ENCODE measurements around the gene KIRREL3.

KIRREL3 gene

DNA sequence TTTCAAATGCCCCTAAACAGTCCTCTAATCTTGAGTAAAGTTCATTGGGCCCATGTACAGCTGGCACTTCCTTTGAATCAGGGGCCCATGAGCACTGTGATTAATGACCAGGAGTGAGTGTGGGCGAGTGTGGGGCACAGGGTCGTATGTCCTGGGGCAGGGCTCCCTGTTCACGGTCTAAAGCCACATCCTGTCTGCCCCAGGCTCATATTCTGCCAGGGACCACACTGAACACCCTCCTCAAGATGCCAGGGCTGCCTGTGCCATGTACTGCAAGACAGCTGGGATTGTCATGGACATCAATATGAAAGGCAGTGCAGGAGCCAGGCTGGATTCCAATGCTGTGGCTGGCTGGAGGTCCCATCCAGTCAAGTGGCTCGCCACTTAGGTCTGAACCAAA lies 130.5 kb downstream of the KIRREL3 start:
- no peak for DNase-seq (ENCODE audit: low read depth)

DNA sequence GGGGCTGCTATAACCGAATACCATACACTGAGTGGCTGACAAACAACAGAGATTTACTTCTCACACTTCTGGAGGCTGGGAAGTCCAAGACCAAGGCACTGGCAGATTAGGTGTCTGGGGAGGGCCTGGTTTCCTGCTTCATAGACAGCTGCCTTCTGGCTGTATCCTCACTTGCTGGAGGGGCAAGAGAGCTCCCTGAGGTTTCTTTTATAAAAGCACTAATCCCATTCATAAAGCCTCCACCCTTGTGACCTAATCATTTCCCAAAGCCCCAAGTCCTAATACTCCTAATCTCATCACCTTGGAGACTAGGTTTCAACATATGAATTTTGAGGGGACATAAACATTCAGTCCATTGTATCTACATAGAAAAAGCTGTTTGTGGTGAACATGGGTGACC lies 131.8 kb downstream of the KIRREL3 start:
- no peak for DNase-seq (ENCODE audit: low read depth)

DNA sequence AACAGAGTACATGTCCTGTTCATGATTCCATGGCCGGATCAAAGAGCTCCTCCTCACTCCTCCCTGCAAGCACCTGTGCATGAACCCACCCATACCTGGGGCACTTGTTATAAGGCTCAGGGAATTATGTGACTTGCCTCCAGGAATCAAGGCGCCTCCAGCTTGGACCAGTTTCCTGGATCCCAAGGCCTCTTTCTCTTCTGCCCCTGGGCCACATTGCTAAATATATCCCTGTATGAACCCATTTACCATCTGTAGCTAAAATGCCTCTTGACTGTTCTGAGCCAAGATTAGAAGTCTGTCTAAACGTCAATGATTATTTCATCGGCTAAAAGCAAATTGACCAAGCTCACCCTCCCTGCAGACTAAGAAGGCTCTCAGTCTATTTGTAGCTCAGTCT lies 135.6 kb downstream of the KIRREL3 start:
- no peak for DNase-seq (ENCODE audit: low read depth)

DNA sequence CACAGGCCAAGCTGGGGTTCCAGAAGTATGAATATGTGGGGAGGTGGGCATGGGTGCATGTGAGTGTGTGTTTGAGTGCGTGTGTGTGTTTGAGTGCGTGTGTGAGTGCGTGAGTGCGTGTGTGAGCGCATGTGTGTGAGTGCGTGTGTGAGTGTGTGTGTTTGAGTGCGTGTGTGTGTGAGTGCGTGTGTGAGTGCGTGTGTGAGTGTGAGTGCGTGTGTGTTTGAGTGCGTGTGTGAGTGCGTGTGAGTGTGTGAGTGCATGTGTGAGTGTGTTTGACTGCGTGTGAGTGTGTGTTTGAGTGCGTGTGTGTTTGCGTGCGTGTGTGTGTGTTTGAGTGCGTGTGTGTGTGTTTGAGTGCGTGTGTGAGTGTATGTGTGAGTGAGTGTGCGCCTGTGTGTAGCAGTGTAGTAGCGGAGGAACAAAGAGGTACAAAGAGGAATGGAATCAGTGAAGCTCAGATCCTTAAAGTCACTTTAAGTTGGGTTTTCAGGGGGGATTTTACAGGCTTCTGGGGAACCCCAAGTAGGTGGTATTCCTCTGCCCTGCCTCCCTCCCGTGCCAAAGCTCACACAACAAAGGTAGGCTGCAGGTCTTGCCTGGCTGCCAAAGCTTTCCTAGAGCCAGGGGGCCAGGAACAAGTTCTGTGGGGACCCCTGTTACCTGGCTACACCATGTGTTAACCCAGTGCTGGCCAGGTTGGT lies 137.1 kb downstream of the KIRREL3 start:
- no peak for DNase-seq (ENCODE audit: low read depth)

DNA sequence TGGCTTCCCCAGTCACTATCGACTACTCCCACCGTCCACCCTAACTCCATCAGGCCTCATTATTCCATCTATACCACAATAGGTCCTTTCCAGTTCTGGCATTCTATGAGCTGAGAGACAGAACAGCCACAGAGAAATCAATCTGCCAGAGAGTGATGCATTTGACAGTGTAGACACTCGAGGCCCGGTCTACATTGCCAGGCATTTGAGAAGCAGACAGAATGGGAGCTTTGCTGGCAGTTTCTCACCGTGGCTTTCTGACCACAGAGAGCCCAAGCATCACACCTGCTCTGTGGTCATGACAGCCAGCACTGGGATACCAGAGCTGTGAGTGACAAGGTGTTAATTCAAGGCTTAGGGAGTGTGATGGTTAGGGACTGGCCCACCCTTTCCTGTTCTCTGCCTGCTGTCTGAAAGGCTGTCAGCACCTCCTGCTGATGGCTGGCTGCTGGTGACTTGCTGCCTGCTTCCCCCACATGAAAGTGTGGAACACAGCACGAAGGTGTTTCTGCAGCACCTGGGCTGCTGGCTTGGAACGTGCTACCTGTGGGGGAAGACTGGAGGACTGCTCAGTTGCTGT lies 137.8 kb downstream of the KIRREL3 start:
- no peak for DNase-seq (ENCODE audit: low read depth)

DNA sequence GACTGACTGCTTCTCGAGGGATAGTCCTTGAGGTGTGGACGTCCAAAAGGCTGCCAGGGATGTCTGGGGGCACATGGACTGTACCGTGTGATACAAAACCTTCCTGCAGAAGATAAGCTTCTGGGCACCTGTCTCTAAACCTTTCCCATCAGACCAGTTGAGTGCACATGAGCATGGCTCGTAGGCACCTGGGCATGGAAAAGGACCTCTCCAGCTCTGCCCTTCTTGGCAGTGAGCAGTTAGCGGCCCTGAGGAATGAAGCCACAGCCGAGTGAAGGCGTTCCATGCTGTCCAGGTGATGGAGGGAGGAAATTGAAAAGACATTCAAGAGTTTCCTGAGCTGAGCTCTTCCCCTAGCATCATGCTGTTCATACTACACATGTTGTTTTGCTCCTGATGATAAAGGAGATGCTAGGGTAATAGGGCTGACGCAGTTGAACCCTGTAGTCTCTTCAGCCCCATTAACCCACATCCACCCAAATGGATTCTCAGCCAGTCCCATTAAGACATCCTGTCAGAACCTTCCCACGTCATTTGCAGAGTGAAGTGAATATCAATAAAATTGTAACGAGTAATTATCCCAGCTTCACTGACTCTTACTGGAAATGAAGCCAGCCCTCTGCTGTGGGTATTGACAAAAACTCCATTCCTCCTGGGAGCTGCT lies 138.6 kb downstream of the KIRREL3 start:
- DNase-seq (ENCODE audit: low read depth) = no peak

DNA sequence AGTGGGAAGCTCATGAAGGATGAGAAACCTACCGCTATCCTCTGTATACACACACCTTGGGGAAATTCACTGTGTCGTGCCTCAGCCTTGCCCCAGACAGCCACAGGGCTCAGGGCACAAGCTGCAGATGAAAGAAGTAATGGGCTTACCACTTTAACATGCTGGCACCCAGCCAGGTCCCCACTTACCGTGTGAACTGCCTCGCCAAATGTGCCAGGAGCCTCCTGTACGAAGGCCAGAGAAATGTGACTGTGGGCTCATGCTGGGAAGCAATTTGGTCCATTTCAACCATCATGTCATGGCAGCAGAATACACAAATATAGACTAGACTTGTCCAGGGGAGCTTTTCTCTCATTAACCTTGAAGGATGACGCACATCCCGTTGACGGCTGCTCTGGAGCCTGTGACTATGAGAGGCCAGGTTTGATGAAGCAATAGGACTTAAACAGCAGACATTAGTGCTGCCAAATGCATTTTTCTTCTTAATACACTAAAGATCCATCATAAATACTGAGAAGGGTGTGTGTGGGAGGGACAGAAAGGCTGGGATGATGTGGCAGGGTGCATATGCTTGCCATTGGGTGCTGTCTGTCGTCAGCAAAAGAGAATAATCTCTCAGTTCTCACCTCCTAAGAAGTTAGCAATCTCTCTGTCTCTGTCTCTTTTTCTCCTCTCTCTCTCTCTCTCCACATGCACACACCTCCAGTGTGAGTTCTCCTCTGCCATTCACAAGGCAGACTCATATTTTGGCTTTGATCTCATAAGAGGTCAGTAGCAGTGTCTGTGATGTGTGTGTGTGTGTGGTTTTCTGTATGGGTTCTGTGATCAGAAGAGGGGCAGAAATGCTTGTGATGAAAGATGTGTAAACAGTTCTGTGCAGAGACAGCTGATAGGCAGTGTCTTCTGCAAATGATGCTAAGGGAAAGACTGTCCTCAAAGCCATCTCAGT lies 142.4 kb downstream of the KIRREL3 start:
- DNase-seq (ENCODE audit: low read depth) = no peak

DNA sequence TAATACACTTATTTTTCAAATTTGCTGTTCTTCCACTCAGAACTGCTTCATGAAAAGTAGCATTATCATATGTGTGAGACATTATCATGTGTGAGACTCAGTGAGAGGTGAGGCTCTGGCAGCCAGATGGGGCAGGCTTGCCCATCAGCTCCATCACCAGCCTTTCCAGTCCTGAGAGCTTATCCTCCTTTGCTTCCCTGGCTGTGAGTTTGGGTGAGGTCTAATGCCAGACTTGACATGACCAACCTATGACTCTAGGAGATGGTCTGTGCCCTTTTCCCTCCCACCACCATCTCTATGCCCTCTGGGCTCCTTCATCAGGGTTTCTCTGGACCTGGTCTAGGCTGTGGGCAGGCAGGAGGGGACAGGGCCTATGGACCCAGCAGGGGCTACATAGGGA lies 145.0 kb downstream of the KIRREL3 start:
- no peak for DNase-seq (ENCODE audit: low read depth)

DNA sequence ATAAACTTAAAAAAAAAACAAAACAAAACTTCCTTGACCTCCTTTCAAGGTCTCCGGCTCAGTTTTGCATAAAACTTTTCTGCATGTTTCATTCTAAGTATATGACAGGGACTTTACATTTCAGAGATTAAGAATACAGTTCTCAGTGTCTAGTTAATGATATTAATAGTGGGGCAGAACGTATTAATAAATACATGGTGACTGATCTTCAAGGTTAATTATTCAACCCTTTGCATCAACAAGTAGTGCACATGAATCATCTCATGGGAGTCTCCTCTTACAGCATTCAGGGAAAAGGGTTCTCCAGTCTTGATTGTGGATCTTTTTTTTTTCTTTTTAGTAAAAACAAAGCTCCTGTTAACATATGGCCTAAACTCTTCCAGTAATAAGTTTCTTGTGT lies 146.8 kb downstream of the KIRREL3 start:
- DNase-seq (ENCODE audit: low read depth) = no peak

DNA sequence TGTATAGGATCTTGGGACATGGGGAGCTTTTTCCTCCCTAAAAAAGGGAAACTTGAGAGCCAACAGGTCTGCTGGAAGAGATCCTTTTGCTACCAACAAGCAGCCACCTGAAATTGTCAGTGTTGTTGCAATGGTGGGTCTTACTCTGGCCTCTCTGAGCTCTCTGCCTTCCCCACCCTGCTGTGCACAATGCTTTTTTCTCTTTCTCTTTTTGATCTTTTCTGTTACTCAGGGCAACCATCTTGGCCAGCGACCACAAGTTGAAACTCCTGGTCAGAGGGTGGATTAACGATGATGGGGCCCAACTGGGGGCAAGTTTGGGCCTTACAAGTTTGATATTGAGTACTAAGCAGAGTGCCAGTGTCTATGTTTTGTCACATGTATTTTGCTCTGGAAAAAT lies 155.8 kb downstream of the KIRREL3 start:
- no peak for DNase-seq (ENCODE audit: low read depth)

DNA sequence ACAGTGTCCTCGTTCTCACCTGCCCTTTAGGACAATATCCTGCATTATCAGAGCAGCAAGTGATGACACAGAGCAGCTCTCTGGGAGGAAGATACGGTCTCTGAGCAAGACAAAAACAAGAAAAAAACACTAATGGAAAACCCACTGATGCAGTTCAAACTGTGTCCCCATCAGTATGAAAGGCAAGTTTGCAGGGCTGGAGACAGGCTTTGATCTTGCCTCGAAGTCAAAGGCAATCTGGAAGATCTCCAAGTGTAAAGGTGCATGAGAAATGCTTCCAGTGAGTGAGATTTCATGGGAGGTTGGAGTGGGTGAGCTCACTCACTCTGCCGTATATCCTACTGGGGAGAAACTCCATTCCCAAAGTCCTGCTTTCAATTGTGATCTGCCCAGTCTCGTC lies 157.5 kb downstream of the KIRREL3 start:
- DNase-seq (ENCODE audit: low read depth) = no peak

DNA sequence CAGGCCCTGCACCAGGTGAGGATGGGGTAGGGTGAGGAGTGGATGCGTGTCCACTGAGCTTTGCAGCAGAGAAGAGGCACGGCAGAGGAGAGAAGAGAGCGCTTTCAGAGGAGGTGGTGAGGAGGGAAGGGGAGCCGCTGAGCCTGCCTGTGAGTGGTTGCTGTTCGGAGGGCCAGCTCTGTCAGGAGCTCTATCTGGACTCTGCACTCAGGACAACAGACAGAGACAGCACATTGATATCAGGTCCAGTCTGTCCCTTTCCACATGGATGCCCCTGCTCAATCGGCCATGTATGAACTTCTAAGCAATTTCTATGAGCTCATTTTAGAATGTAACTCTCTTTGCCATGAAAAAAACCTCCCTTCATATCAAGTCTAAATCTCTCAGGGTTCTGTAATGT lies 158.6 kb downstream of the KIRREL3 start:
- DNase-seq (ENCODE audit: low read depth) = no peak

DNA sequence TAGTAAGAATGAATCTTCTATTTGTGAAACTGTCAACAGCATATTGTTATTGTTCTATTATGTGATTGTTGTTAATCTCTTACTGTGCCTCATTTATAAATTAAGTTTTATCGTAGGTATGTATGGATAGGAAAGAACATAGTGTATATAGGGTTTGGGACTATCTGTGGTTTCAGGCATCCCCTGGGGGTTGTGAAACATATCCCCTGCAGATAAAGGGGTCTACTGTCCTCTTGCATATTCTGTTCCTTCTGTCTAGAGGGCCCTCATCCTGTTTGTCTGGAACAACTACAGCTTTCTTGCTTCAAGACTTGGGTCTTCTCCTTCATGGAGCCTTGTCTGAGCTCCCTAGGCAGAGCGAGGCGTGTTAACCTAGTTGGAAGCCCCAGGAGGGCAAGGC lies 159.6 kb downstream of the KIRREL3 start:
- no peak for DNase-seq (ENCODE audit: low read depth)

DNA sequence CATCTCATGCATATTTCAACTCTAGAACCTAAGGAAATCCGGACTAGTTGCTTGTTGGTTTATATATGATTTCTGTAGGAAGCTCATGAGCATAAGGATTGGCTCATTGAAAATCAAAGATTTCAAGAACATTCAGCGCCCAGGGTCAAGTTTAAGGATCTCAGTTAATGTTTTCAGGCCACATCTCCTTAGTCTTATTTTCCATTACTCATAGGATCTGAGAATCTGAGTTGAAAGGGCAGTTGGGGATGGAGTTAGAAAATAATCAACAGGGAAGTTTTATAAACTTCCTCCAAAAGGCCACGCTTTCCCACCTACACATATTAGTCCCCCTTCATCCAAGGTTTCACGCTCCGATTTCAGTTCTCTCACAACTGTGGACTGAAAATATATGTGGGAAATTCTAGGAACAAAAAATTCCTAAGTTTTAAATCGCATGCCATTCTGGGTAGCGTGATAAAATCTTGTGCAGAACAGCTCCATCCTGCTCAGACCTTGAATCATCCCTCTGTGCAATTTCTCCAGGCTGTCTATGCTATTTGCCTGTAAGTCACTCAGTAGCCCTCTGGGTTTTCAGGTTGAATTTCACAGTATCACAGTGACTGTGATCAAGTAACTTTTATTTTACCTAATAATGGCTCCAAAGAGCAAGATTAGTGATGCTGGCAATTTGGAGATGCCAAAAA lies 160.2 kb downstream of the KIRREL3 start:
- no peak for DNase-seq (ENCODE audit: low read depth)

DNA sequence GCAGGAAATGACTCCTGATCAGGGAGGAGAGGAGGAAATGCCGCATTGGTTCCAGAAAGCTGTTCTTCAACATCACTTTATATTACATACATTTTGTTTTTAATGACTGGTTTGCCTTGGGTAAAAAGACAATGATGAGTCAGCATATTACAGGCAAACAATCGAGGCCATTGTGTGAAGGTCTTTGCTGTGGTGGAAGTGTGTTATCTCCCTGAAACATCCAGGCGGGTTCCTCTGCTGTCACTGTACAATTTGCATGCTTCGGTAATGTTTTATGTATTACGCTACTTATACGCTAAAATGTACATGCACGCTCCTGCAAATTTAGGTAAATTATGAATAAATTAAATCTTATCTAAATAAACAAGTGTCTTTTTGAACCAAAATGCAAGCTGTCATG lies 161.1 kb downstream of the KIRREL3 start:
- no peak for DNase-seq (ENCODE audit: low read depth)

DNA sequence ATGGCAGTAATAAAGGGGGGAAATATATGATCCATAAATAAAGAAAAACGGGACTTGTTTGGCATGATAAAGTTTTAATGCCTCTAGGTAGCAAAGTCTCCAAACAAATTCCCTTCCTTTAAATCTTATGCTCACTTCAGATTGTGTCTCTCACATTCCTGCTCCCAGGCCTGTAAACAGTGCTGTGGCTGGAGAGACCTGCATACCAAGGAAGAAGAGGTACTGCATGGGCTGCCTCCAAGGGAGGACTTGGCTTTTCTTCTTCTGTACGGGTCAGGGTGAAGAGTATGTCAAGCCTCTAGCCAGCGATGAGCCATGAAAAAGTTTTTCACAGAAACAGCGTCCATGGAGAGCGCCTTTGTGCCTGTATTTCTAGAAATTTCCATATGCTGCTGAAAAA lies 161.8 kb downstream of the KIRREL3 start:
- DNase-seq (ENCODE audit: low read depth) = no peak

DNA sequence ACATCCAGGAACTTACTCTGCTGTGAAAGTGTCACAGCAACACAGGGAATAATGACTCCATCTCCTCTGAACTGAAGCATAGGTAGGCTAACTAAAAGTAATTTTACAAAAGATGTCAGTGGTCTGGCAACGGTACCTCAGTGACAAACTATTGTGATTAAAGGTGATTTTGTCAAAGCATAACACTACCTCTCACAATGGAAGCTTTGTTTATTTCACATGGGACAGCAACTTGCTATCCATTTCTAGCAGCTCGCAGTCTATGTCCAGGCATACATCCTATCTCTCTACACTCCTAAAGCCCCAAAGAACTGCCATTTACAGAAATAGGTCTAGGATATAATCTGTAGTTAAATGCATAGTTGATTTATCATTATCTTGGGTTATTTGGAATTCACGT lies 163.0 kb downstream of the KIRREL3 start:
- no peak for DNase-seq (ENCODE audit: low read depth)

DNA sequence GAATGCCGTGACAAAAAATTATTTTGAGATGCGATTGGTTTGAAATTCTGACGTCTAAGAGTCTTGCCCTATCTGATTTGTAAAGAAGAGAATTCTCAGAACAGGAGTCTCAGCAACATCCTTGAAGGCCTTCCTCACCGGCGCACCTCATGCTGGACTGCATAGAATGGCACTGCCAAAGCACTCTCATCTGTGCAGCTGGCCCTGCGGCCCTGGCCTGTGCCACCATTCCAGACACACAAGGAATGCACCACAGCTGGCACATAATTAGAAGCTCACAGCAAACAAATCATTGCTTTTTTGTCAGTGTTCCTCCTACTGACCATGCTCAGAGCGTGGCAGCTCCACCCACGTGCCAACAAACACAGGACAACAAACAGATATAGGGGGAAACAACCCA lies 166.0 kb downstream of the KIRREL3 start:
- DNase-seq (ENCODE audit: low read depth) = no peak

DNA sequence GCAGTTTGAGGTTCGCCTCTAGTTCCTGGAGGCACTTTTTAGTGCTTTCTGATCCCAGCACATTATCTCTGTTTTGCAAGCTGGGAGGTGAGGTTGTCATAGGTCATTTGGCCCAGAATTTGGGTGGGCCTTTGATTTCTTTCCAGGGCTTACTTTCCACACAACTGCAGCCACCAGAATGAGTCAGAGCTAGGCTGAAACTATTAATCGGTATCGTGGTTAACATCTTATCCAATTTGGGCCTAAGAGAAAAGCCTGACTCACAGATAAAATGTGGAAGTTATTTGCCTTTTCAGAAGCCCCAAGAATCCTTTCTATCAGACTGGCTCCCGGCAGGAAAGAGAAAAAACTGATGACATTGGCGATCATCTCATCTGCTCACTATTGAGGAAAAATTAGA lies 166.4 kb downstream of the KIRREL3 start:
- no peak for DNase-seq (ENCODE audit: low read depth)

DNA sequence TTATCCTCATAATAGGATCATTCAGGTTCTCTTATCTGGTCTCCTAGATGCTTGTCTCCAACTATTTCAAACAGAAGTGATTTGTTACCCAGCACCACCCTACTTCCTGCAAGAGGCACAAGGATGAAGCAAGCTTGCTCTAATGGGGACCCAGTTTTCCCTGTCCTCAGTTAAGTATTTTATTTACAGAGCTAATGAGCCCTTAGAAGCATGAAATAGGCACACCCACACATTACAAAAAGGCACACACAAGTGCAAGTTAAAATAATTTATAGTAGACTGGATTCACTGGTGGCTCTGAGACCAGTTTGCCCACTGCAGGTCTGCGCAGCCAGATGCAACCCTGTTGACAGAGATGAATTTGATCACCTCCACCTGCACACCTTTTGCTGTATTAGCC lies 167.5 kb downstream of the KIRREL3 start:
- DNase-seq (ENCODE audit: low read depth) = no peak

DNA sequence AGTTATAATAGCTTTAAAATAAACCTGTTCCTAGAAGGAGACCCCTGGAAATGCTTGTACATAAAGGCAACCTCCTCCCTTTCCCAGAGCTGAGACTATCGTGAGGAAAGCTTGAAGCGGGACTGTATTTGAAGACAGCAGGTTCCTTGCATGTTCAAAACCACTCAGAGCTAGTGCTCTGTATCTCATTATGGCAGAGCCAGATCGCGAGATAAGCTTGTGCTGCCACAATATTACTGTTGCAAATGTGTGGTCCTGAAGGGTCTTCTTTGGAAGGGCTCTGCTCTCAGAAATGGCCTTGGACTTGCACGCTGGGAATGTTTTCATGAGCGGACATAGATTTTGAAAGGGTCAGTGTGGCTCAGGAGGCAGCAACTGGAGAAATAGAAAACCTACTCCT lies 168.2 kb downstream of the KIRREL3 start:
- DNase-seq (ENCODE audit: low read depth) = no peak

DNA sequence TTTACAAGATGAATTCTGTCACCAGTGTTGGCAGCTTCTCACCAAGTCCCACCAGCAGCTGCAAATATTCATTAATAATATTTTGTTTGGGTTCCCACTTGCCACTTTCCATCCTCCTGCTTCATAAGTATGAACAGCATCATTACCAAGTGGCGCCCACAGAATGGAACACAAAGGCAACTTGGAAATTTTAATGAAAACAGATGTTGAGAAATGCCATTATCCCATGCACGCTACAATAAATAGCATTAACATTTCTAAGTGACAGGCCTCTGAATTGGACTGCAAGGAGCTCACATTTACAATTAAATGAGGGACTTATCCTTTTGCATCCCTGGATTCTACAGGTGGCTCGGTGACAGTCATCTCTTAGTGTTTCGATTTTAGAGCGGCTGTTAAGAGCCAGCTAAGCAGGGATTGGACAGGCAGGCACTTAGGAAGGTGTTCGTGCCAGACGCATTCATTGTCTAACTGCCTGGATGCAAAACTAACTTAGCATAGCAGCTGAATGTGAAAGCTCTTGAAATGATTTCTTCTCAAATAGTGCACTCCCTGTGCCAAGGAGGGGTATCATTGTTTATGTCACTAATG lies 170.3 kb downstream of the KIRREL3 start:
- no peak for DNase-seq (ENCODE audit: low read depth)

All from stimulated activated CD8-positive, alpha-beta memory T cell treated with anti-CD3 and anti-CD28 coated beads, Interleukin-15, amount 100 ng/mL, for 24 hours (primary cell).